GM23338 (cell line): ENCODE results near the gene TIMM44. TPM values are rescaled to one million over a fixed set of nuclear protein-coding genes. Genes with fewer than 3 reads are reported as not detected.

Experiments used
- ATAC-seq: fragments of 200-7000 bp; cut with Tn5 transposase; 3 replicates; pipeline ENCODE4 v1.9.1; 2020
- DNase-seq: peaks from one replicate; pipeline ENCODE4 v3.0.0-alpha.2; 2015; ENCODE audit warnings: low spot score
- H2AFZ ChIP-seq: fragments of 200-600 bp; sonication (generic); 2 replicates; pipeline ENCODE4 v1.8.0; 2016; ENCODE audit warnings: antibody characterized with exemption, mild to moderate bottlenecking, moderate library complexity
- H3F3A ChIP-seq: fragments of 200-600 bp; sonication (generic); replicated peaks from 2 replicates; pipeline ENCODE4 v1.8.0; 2017; ENCODE audit warnings: antibody characterized with exemption, mixed run types, low read depth
- H3K27ac ChIP-seq: fragments of 200-600 bp; sonication (generic); 2 replicates; pipeline ENCODE4 v1.6.1; 2016; ENCODE audit warnings: low read depth
- H3K27me3 ChIP-seq: fragments of 200-600 bp; sonication (generic); 2 replicates; pipeline ENCODE4 v1.8.0; 2016; ENCODE audit warnings: mild to moderate bottlenecking, mixed run types, moderate library complexity; ENCODE audit not compliant: insufficient read depth
- H3K36me3 ChIP-seq: fragments of 200-600 bp; sonication (generic); 2 replicates; pipeline ENCODE4 v1.8.0; 2016; ENCODE audit warnings: mild to moderate bottlenecking; ENCODE audit not compliant: insufficient read depth
- H3K4me1 ChIP-seq: fragments of 200-600 bp; sonication (generic); 2 replicates; pipeline ENCODE4 v1.8.0; 2016; ENCODE audit warnings: mild to moderate bottlenecking, moderate library complexity; ENCODE audit not compliant: insufficient read depth
- H3K4me2 ChIP-seq: fragments of 200-600 bp; sonication (generic); 2 replicates; pipeline ENCODE4 v1.7.1; 2017; ENCODE audit warnings: mixed run types
- H3K4me3 ChIP-seq: fragments of 200-600 bp; sonication (generic); 2 replicates; pipeline ENCODE4 v1.6.1; 2016; ENCODE audit warnings: mixed run types
- H3K79me2 ChIP-seq: fragments of 200-600 bp; sonication (generic); replicated peaks from 2 replicates; pipeline ENCODE4 v1.8.0; 2017; ENCODE audit warnings: mild to moderate bottlenecking; ENCODE audit not compliant: insufficient read depth
- H3K9me2 ChIP-seq: fragments of 200-600 bp; sonication (generic); 2 replicates; pipeline ENCODE4 v1.8.0; 2017; ENCODE audit not compliant: insufficient read depth
- H4K20me1 ChIP-seq: fragments of 200-600 bp; sonication (generic); replicated peaks from 2 replicates; pipeline ENCODE4 v1.8.0; 2017; ENCODE audit warnings: mild to moderate bottlenecking; ENCODE audit not compliant: insufficient read depth
- H3K27ac Mint-ChIP-seq: 2 replicates; pipeline ENCODE4 v1.8.0; 2020; ENCODE audit warnings: inconsistent platforms, mild to moderate bottlenecking, moderate library complexity, mixed read lengths
- H3K27me3 Mint-ChIP-seq: 3 replicates; pipeline ENCODE4 v1.8.0; 2022; ENCODE audit warnings: low read depth, mild to moderate bottlenecking, moderate library complexity, mixed read lengths, inconsistent platforms; ENCODE audit not compliant: insufficient read depth, poor library complexity
- H3K36me3 Mint-ChIP-seq: 3 replicates; pipeline ENCODE4 v1.8.0; 2021; ENCODE audit warnings: low read depth, mild to moderate bottlenecking, inconsistent platforms, moderate library complexity, mixed read lengths
- H3K4me1 Mint-ChIP-seq: 3 replicates; pipeline ENCODE4 v1.8.0; 2020; ENCODE audit warnings: mild to moderate bottlenecking, inconsistent platforms, mixed read lengths
- H3K4me3 Mint-ChIP-seq: 3 replicates; pipeline ENCODE4 v1.8.0; 2021; ENCODE audit warnings: moderate library complexity, mild to moderate bottlenecking, inconsistent platforms, mixed read lengths
- H3K9me3 Mint-ChIP-seq: 3 replicates; pipeline ENCODE4 v1.8.0; 2020; ENCODE audit warnings: moderate library complexity, mild to moderate bottlenecking, inconsistent platforms, mixed read lengths
- CREB1 ChIP-seq: fragments of 250-450 bp; sonication (Bioruptor Pico); IDR thresholded peaks from 2 replicates; pipeline ENCODE4 v1.5.0; 2020; ENCODE audit warnings: low read depth, mild to moderate bottlenecking, moderate library complexity
- ETS1 ChIP-seq: IDR thresholded peaks from 2 replicates; pipeline ENCODE4 v1.6.1; 2016; ENCODE audit warnings: antibody characterized with exemption
- EZH2 ChIP-seq: fragments of 200-600 bp; sonication (generic); IDR thresholded peaks from one replicate; pipeline ENCODE4 v1.8.0; 2017; ENCODE audit warnings: antibody characterized with exemption, mild to moderate bottlenecking, low read depth; ENCODE audit not compliant: unreplicated experiment
- EZH2phosphoT487 ChIP-seq: fragments of 200-600 bp; sonication (generic); IDR thresholded peaks from one replicate; pipeline ENCODE4 v1.8.1; 2018; ENCODE audit warnings: antibody characterized with exemption; ENCODE audit not compliant: unreplicated experiment
- JUNB ChIP-seq: IDR thresholded peaks from one replicate; pipeline ENCODE4 v1.6.1; 2016; ENCODE audit warnings: antibody characterized with exemption; ENCODE audit not compliant: unreplicated experiment
- NANOG ChIP-seq: IDR thresholded peaks from 2 replicates; pipeline ENCODE4 v1.6.1; 2016; ENCODE audit warnings: antibody characterized with exemption, borderline replicate concordance
- POLR2AphosphoS5 ChIP-seq: IDR thresholded peaks from 2 replicates; pipeline ENCODE4 v1.6.1; 2016; ENCODE audit warnings: antibody characterized with exemption, low read depth
- REST ChIP-seq: IDR thresholded peaks from one replicate; pipeline ENCODE4 v1.6.1; 2018; ENCODE audit warnings: antibody characterized with exemption; ENCODE audit not compliant: unreplicated experiment
- STAT1 ChIP-seq: IDR thresholded peaks from one replicate; pipeline ENCODE4 v1.6.1; 2016; ENCODE audit warnings: antibody characterized with exemption; ENCODE audit not compliant: unreplicated experiment
- ZNF114 ChIP-seq: fragments of 250-450 bp; sonication (Bioruptor Pico); IDR thresholded peaks from 2 replicates; pipeline ENCODE4 v1.5.0; 2020; ENCODE audit warnings: mild to moderate bottlenecking, moderate library complexity
- ZNF331 ChIP-seq: fragments of 250-450 bp; sonication (Bioruptor Pico); IDR thresholded peaks from 2 replicates; pipeline ENCODE4 v1.5.0; 2020; ENCODE audit warnings: low read depth, mild to moderate bottlenecking, moderate library complexity
- ZNF462 ChIP-seq: fragments of 250-450 bp; sonication (Bioruptor Pico); IDR thresholded peaks from 2 replicates; pipeline ENCODE4 v1.5.0; 2020; ENCODE audit warnings: mild to moderate bottlenecking, moderate library complexity
- polyA plus RNA-seq: library from polyadenylated mRNA; unstranded; fragments of >200 nt; fragmentation: Nextera tagmentation; extraction: Ambion mirVana; gene quantifications from 2 replicates; pipeline ENCODE4 v1.2.1, GENCODE V29; 2016
- total RNA-seq: library from RNA; depleted of rRNA; stranded (reverse); fragments of >200 nt; shearing (Covaris generic); gene quantifications from 2 replicates; pipeline ENCODE4 v1.2.3, GENCODE V29; 2014
- TF ChIP-seq, protein P1 (sequence below), 2 experiments: fragments of 200-600 bp in 1 of 2; sonication (generic) in 1 of 2; conservative IDR thresholded peaks; 2 replicates each; pipeline versions ENCODE4 v1.5.1 to v1.6.1; 2016 to 2017; ENCODE audit warnings: antibody characterized with exemption in 2 of 2, low read depth in 2 of 2, mild to moderate bottlenecking in 2 of 2, moderate library complexity in 1 of 2

The TIMM44 gene
- total and polyA plus RNA-seq, 2 experiments from 2014 or later: 125 to 128 TPM

GRCh38 chr19:7921302-7921966, 22.0 kb downstream of the TIMM44 start:
- peaks cover 13% of the 10 kb centered on the region; the same call in 1 of the 3 replicates for H3K36me3 Mint-ChIP-seq
- Histone ChIP-seq H3K4me1 (peaks cover under 1% of the 10 kb centered on the region; the same call in 1 of the 2 replicates), H3K9me2 (no peaks in the 10 kb centered on the region), H3F3A (peaks cover 30% of the 10 kb centered on the region), H2AFZ (no peak overlapping the region), H4K20me1 (peaks cover 9% of the 10 kb centered on the region; the same call in 1 of the 2 replicates), H3K79me2 (no peaks in the 10 kb centered on the region), H3K36me3 (no peaks in the 10 kb centered on the region), H3K27me3 (peaks cover 29% of the 10 kb centered on the region), H3K27ac (no peak overlapping the region), H3K4me3 (peak overlapping the region; percentile 53), H3K4me2 (peak overlapping the region; percentile 75)
- no peak for DNase-seq
- peaks cover 14% of the 10 kb centered on the region; the same call in 2 of the 3 replicates for H3K4me1 Mint-ChIP-seq
- H3K9me3 Mint-ChIP-seq: peaks cover 2% of the 10 kb centered on the region; the same call in 1 of the 3 replicates
- TF ChIP-seq NANOG: no peak
- TF ChIP-seq EZH2phosphoT487: no peak
- no peak for TF ChIP-seq STAT1
- TF ChIP-seq ZNF331 (CRISPR knock-in tag): no peak
- no peak for TF ChIP-seq ZNF462 (CRISPR knock-in tag)
- no peak for TF ChIP-seq ETS1
- TF ChIP-seq, protein P1, sequence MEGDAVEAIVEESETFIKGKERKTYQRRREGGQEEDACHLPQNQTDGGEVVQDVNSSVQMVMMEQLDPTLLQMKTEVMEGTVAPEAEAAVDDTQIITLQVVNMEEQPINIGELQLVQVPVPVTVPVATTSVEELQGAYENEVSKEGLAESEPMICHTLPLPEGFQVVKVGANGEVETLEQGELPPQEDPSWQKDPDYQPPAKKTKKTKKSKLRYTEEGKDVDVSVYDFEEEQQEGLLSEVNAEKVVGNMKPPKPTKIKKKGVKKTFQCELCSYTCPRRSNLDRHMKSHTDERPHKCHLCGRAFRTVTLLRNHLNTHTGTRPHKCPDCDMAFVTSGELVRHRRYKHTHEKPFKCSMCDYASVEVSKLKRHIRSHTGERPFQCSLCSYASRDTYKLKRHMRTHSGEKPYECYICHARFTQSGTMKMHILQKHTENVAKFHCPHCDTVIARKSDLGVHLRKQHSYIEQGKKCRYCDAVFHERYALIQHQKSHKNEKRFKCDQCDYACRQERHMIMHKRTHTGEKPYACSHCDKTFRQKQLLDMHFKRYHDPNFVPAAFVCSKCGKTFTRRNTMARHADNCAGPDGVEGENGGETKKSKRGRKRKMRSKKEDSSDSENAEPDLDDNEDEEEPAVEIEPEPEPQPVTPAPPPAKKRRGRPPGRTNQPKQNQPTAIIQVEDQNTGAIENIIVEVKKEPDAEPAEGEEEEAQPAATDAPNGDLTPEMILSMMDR (conservative IDR thresholded peaks at IDR 0.05; ENCODE audit: low read depth in 2 of 2): no peak
- TF ChIP-seq EZH2: no peak
- TF ChIP-seq POLR2AphosphoS5: no peak
- no peak for TF ChIP-seq CREB1 (CRISPR knock-in tag)
- TF ChIP-seq ZNF114 (CRISPR knock-in tag): no peak
- TF ChIP-seq JUNB: no peak
- TF ChIP-seq REST: no peak
- ATAC-seq: no peak
- peaks cover 41% of the 10 kb centered on the region for H3K27me3 Mint-ChIP-seq
- H3K27ac Mint-ChIP-seq: no peak overlapping the region
- peak overlapping the region; percentile 74 for H3K4me3 Mint-ChIP-seq
